GM18909 (cell line): ENCODE data around the gene GGA1.
A peak's percentile ranks its signal among the peaks of the same experiment; 100 is the strongest.
"Not testable (repeated sequence)": the region's sequence is repeated elsewhere in the genome, so short reads cannot be mapped to it uniquely, and the experiment has no call there.

Experiments used
- ATAC-seq: cut with Tn5 transposase; IDR thresholded peaks from one replicate; pipeline ENCODE4 v1.9.1; 2021; ENCODE audit warnings: mild to moderate bottlenecking; ENCODE audit not compliant: unreplicated experiment, poor library complexity

GGA1 gene

DNA sequence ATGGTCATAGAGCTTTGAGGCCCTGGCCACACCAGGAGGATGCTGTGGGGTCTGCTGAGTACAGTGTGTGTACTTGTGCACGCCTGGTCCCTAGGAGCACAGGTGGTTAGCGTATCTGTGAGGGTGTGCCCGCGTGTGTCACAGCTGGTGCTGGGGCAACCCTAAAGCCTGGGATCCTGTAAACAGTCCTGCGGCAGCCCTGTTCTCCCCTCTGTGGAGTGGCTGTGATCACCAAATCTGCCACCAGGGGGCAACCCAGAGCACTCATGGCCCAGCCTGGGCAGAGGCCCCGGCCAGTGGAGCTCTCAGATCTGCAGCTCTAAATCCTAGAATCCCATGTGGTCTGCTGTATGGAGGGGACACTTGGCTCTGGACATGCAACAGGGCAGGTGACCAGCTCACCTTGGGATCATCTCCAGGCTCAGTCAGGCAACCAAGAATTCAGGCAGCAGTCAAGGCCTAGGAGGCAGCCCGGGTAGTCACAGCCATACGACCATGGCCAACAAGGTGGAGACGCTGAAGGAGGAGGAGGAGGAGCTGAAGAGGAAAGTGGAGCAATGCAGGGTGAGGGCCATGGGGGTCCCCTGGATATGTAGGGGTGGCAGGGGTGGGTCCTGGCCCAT is 34.7 kb downstream of the GGA1 start:
- peak; percentile 41 for ATAC-seq

DNA sequence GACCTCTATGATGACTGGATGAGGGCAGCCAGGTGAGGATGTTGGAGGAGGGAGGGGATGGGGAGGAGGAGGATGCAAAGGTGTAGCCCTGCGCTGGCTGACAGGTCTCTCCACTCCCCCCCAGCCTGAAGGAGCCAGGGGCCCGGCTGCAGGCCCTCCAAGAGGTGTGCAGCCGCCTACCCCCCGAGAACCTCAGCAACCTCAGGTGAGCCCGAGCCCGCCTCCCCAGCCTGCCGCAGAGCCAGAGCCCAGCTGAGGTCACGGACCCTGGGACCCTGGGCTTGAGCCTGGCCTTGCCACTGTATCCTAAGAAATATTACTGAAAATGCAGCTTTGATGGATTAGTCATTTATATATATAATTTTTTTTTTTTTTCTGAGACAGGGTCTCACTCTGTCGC is 38.7 kb downstream of the GGA1 start:
- no peak for ATAC-seq

DNA sequence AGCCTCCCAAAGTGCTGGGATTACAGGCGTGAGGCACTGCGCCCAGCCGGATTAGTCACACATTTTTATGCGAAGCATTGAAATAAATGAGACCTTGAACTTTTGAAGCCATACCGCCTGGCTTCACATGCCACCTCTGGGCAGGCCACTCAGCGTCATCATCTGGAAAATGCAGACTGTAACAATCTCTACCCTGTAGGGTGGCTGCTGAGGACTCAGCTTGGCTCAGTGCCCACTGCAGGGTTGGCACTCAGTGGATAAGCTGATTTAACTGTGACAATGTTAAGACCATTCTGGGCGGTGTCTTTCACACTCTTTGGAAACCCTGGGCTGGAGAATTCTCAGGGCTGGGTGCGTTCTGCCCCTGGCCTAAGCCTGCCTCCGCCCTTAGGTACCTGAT is 39.3 kb downstream of the GGA1 start:
- no peak for ATAC-seq

DNA sequence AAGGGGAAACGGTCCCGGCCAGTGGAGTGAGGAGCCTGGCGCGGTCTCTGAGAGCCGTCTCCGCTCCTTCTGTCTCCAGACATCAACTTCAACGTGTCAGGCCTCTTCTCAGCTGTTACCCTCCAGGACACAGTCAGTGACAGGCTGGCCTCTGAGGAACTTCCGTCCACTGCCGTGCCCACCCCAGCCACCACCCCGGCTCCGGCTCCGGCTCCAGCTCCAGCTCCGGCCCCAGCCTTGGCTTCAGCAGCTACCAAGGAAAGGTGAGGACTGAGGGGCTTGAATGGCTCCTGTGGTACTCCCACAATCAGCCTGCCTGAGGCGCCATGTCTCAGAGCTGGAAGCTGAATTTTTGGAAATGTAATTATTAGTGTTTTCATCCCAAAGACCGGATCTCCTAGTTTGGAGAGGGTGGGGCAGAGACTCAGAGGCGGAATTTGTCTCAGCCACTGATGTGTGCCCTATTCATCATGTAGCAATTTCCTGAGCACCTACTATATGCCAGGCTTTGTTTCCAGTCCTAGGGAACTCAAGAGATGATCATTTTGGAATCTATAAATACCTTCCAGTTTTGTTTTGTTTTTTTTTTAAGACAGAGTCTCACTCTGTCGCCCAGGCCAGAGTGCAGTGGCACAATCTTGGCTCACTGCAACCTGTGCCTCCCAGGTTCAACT is 42.0 kb downstream of the GGA1 start:
- ATAC-seq, result no peak

DNA sequence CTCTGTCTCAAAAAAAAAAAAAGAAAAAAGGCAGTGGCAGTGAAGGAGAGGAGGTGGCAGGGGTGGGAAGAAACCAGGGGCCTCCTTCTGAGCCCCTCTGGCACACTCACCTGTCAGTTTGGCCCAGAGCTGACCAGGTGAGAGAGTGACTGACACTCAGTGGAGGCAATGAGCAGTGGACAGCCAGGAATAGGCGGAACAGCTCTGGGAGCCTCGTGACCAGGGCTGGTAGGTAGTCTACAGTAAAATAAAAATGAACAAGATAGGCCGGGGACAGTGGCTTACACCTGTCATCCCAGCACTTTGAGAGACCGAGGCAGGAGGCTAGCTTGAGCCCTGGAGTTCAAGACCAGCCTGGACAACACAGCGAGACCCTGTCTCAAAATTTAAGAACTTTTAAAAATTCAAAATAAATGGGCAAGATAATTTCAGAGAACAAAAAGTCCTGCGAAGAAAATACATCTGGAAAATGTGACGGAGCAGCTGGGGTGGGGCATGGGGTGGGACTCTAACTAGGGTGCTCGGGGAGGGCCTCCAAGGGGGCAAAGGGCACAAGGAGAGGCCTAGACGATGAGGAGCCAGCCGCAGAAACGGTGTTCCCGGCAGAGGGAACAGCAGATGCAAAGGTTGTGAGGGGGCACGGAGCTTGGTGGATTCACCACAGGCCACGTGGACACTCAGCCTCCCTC is 46.1 kb downstream of the GGA1 start:
- ATAC-seq, result no peak

DNA sequence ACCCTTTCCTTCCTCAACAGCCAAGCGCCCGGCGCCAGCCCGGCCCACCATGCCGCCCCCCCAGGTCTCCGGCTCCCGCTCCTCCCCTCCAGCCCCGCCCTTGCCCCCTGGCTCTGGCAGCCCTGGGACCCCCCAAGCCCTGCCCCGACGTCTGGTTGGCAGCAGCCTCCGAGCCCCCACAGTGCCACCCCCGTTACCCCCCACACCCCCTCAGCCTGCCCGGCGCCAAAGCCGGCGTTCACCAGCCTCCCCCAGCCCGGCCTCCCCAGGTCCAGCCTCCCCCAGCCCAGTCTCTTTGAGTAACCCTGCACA is 46.6 kb downstream of the GGA1 start:
- no peak for ATAC-seq

DNA sequence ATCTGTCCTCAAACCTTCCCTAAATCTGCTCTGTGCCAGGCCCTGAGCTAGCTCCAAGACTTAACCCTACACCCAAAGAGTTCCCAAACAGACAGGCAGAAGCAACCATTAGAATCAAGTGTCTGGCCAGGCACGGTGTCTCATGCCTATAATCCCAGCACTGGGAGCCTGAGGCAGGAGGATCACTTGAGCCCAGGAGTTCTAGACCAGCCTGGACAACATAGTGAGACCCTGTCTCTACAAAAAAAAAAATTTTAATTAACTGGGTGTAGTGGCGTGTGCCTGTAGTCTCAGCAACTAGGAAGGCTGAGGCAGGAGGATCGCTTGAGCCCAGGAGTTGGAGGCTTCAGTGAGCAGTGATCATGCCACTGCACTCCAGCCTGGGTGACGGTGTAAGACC is 47.9 kb downstream of the GGA1 start:
- ATAC-seq, result not testable (repeated sequence)

DNA sequence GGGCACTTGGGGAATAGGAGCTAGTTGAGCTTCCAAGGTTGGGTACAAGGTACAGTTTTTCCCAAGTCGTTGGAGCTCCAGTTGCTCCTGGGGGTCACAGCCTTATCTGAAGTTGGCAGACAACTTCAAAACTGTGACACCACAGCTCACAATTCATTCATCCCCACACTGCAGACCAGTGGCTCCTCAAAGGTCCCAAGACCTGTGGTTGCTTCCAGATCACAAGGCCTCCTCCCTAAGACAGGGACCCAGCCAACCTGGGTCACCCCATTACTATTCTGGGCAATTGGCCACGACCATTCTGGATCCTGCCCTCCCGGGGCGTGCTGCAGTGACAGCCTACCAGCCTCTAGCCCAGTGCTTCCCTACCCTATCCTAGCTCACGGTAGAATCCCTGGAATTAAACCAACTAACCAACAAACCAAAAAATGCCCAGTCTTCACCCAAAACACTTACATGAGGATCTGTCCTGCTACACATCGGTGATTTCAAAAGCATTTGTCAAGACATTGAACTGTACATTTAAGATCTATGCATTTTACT is 49.0 kb downstream of the GGA1 start:
- no peak for ATAC-seq

DNA sequence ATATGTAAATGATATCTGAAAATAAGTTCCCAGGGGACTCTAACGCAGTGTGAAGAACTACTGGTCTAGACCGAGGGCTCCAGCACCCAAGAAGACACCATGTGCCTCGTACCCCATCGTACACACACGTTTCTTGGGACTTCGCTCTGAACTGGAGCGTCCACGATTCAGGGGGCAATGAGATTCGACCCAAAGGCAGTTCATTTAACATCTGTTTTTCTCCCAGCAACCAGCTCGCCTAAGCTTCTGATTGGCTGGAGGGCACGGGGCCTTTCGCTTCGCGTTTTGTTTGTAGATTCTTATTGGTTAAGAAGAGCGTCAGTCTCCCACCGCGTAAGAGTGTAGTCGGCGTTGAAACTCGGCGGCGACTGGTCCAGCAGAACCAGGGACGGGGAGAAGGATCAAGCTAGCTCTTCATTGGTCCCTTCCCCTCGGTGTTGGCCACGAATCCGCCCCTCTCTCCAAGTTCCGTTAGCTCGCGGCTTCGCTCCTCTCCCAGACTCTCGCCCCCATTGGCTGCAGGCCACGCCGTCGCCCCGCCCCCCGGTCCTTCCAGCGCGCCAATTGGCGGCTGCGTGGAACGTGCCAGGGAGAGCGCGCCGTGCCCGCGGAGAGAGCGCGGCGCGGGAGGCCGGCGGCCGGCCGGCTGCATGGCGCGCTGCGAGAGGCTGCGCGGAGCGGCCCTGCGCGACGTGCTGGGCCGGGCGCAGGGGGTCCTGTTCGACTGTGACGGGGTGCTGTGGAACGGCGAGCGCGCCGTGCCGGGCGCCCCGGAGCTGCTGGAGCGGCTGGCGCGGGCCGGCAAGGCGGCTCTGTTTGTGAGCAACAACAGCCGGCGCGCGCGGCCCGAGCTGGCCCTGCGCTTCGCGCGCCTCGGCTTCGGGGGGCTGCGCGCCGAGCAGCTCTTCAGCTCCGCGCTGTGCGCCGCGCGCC is 49.8 kb downstream of the GGA1 start, which contains the start of gene PDXP:
Gene PDXP, plus strand, starts transcription at position 591 of the 933 bp plus-strand sequence. Its CDS starts 60 bp downstream, at position 651.
- peak; percentile 82 for ATAC-seq

DNA sequence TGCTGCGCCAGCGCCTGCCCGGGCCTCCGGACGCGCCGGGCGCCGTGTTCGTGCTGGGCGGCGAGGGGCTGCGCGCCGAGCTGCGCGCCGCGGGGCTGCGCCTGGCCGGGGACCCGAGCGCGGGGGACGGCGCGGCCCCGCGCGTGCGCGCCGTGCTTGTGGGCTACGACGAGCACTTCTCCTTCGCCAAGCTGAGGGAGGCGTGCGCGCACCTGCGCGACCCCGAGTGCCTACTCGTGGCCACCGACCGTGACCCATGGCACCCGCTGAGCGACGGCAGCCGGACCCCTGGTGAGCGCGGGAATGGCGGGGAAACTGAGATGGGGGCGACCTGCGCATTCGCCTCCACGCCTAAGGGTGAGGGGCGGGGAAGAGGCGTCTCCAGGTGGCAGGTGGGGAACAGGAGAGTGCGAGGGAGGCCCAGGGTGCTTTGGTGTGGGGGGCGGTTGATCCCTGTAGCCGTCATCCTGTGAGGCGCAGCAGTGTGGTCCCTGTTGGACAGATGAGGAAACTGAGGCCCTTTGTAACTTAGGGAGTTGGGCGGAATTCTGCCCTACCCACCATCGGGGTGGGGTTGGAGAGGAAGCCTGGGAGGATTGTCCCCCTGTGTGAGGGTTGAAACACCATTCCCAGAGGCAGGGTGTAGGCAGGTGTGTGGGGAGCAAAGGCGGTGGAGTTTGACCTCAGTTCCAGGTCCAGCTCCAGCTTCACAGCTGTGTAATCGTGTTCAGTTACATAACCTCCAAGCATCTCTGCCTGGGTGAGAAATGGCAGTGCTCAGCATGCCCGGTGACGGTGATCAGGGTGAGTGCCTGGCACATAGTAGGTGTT is 50.6 kb downstream of the GGA1 start:
- ATAC-seq, result peak; percentile 11

DNA sequence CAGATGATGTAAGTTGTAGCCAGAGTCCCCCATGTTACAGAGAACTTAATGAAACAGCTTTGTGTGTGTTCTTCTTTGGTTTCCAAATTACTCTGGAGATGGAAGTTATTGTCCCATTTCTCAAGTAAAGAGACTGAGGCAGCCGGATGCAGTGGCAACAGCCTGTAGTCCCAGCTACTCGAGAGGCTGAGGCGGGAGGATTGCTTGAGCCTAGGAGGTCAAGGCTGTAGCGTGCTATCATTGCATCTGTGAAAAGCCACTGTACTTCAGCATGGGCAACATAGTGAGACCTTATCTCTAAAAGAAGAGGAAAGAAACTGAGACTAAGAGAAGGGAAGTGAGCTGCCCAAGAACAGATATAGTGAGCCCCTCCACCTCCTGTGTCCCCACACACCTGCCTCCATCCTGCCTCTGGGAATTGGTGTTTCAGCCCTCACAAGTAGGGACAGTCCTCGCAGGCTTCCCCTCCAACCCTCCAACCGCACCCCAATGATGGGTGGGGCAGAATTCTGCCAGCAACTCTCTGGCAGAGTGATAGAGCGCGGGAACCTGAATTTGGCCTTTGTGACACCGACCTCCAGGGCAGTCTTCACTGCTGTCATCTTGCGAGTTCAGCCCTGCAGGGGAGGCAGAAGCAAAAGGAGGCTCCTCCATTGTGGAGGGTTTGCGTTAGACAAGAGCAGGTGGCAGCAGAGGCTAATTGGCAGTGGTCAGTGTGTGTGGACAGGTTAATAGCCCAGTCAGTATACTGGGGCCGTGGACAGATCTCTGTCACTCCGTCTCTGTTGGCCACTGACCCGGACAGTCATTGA is 51.5 kb downstream of the GGA1 start:
- ATAC-seq, result no peak

DNA sequence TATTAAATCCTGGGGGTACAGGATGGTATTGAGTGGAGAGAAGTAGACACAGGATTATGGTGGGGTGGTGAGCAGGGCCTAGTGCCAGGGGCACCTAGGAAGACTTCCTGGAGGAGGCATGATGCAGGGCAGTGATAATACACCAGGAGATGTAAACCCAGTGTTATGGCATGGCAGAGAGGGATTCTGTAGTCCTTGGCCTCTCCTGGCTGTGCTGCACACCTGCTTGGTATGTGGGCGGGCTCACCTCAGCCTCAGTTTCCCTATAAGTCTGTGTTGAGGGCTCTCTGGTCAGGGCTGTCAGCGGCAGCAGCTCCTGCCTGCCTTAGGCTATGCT is 52.0 kb downstream of the GGA1 start:
- no peak for ATAC-seq

DNA sequence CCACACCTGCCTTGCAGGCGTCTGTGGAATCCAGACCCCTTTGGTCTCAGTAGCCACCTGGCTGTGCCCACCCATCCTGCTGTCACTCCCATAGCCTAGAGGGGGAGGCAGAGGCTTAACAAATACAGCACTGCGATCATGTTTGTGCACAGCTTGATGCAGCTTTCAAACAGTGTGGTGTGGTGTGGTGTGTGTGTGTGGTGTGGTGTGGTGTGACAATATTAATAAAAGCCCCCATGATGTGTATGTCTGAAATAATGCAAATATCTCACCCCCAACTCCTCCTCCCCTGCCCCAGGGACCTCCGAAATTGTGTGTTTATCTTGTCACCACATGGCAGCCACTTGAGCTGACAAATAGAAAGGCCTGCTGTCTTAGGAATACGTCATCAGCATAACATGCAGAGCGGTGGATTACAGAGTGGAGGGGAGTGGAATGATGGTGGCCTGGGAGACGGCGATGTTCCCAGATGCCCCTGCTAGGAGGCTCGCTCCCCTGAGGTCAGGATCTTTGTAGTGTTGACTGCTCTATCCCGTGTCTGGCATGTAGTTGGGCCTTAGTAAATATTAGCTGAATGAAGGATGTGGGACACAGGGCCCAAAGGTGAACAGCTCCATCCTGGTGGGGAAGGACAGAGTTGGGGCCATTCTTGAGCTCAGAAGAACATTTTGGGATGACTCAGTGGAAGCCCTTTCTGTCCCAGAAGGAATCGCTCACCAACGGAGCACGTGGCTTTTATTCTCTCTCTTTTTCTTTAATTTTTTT is 52.7 kb downstream of the GGA1 start:
- ATAC-seq, result no peak

DNA sequence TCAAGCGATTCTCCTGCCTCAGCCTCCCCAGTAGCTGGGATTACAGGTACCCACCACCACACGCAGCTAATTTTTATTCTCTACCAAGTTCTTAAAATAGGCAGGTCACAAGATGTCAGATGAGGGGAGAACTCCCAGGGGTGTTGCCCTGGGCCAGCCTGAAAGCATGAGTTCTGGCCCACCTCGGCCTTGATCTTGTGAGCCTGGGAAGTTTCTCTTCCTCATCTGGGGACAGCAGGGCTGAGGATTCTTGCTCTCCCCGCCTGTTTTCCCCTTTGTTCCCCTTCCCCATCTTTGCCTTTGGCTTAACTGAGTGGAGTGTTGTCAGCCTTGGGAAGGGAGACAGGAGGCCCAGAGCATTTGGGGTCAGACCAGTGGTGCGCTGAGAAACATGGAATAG is 53.4 kb downstream of the GGA1 start:
- no peak for ATAC-seq

DNA sequence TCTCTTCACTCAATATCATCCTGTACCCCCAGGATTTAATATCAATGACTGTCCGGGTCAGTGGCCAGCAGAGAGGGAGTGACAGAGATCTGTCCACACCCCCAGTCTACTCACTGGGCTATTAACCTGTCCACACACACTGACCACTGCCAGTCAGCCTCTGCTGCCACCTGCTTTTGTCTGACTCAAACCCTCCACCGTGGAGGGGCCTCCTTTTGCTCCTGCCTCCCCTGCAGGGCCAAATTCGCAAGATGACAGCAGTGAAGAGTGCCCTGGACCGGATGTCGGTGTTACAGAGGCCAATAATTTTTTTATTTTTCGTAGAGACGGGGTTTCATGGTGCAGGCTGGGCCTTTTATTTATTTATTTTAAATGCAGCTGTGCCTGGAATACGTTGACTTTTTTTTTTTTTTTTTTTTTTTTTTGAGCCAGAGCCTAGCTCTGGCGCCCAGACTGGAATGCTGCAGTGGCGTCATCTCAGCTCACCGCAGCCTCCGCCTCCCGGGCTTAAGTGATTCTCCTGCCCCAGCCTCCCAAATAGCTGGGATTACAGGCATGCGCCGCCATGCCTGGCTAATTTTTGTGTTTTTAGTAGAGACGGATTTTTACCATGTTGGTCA is 55.0 kb downstream of the GGA1 start:
- no peak for ATAC-seq

DNA sequence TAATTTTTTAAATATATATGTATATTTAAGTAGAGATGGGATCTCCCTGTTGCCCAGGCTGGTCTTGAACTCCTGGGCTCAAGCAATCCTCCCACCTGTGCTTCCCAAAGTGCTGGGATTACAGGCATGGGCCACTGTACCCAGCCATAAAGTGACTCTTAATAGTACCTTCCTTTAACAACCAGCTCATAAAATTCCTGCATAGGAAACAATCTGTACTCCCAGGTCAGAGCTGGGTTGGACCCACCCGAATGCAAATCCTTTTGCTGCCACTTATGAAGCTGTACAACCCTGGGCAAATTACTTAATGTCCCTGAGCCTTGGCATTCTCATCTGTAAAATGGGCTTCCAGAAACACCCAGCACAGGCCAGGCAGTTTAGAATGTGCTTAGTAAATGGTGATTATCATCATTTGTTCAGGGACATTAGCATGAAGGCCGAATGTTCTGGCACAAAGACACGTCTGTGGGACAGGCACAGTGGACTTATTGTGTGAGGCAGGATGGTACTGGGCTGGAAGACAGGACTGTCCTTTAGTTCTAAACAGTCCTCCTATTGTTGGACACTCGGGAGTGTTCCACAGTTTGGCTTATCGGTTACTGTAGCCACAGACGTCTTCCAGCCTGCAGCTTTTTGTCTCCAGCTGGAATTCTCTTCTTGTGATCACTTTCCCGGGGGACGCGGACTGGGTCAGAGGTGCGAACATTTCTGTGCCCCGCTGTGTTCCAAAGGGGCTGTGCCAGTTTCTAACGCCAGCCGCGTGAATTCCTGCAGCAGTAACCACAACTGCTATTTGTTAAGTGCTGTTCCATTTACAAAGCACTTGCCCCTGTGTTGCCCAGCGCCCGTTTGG is 55.8 kb downstream of the GGA1 start:
- no peak for ATAC-seq

DNA sequence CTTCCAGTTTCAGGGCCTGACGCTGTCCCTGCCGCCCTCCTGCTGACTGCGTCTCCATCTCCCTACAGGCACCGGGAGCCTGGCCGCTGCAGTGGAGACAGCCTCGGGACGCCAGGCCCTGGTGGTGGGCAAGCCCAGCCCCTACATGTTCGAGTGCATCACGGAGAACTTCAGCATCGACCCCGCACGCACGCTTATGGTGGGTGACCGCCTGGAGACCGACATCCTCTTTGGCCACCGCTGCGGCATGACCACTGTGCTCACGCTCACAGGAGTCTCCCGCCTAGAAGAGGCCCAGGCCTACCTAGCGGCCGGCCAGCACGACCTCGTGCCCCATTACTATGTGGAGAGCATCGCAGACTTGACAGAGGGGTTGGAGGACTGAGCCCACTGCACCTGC is 56.9 kb downstream of the GGA1 start:
- ATAC-seq, result no peak
